GM18909 (cell line): ENCODE data around the gene GLA.

Experiments used
- ATAC-seq: cut with Tn5 transposase; IDR thresholded peaks from one replicate; pipeline ENCODE4 v1.9.1; 2021; ENCODE audit warnings: mild to moderate bottlenecking; ENCODE audit not compliant: unreplicated experiment, poor library complexity

The GLA gene

GRCh38 chrX:101398694-101399093, 9.0 kb downstream of the GLA start:
- ATAC-seq, result no peak

- no peak for ATAC-seq
These were observed 9.9 kb downstream of the GLA start for GRCh38 chrX:101397779-101398178.

DNA sequence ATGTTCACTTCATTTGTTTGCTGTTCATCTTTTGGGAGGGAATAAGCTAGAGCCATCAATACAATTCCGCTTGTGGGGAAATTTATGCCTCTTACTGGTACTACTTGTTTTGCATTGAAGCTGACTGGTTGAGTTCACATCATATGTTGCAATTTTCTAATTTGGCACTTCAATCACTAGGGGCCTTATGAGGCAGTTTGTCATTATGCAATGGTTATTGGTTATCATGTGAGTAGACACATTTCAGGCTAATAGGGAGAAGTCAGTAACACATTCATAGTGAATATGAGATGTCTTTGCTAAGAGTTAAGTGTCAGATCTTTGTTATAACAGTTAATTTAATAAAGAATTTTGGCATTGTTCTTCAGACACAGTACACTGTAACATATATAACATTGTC, 11.9 kb downstream of the GLA start:
- ATAC-seq, result no peak

GRCh38 chrX:101394372-101394771, 13.4 kb downstream of the GLA start:
- no peak for ATAC-seq

DNA sequence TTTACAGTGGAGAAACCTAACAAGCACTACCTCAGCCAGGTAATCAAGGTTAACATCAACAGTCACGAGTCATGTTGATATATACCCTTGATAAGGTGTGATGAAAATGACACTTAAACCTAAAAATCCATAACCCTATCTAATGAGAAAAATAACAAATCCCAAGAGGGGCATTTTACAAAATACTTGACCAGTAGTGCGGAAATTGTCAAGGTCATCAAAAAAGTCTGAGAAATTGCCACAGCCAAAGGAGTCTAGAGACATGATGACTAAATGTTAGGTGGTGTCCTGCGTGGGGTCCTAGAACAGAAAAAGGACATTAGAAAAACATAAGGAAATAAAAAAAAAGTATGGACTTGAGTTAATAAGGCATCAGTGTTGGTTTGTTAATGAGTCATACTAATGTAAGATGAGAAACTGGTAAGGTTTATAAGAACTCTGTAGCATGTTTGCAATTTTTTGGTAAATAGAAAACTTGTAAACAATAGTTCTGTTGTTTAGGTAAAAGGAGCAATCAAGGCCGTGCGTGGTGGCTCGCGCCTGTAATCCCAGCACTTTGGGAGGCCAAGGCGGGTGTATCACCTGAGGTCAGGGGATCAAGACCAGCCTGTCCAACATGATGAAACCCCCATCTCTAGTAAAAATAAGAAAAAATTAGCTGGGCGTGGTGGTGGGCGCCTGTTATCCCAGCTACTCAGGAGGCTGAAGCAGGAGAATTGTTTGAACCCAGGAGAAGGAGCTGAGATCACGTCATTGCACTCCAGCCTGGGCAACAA, 14.0 kb downstream of the GLA start:
- no peak for ATAC-seq

- no peak for ATAC-seq
These were observed 15.9 kb downstream of the GLA start for GRCh38 chrX:101391831-101392230.

DNA sequence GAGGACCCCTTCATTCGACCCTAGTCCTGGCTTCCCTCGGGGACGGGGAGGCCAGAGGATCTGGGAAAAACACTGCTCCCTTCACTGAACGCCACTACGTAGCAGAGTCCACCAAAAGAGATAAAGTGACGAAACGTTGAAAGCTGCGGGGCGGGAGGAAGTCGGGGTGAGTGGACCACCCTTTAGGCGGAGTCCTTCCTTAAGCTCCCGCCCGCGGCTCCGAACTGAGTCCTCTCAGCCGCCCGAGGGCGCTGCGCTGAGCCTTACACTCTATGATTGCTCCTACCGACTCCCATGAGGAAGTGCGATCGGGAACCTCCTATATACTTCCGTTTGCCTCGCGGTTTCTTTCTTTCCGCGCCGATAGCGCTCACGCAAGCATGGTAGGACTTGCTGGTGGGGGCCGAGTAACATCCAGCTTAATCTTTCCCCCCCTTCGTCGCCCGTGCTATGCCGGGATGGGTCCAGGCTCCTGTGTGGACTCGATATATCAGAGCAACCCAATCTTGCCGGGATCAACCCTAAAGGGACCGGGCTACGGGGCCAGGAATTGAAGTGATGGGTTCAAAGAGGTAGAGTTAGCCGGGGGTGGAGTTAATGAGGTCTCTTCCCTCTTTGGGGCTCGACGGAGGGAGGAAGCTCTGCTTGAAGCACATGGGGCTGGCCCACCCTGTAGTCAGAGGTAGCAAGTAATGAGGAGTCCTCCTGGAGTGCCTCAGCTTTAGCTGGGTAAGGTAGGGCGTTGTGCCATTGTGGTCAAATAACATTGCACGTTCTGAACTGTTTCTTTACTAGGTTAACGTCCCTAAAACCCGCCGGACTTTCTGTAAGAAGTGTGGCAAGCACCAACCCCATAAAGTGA, 16.8 kb downstream of the GLA start, which contains the start of gene RPL36A:
TSS of gene RPL36A (plus strand) at position 348 of the 862 bp plus-strand sequence. CDS start at position 381, 33 bp downstream.
- peak; percentile 79 for ATAC-seq

DNA sequence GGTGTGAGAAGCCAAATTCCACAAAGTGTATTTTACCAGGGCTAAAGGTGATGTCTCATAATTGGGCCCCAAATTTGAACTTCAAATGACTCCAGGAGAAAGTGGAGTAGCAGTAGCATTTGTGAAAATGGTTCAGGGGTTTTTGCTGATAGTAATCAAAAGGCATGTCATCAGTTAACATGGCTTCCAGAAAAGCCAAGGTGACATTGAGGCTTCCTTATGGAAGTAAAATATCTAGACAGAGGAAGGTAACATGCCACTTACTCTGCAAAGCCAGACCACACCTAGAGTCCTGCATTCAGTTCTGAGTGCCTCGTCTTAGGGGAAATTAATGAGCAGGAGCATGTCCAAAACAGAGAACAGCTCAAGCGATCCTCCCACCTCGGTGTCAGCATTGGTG, 19.1 kb downstream of the GLA start:
- ATAC-seq, result no peak

DNA sequence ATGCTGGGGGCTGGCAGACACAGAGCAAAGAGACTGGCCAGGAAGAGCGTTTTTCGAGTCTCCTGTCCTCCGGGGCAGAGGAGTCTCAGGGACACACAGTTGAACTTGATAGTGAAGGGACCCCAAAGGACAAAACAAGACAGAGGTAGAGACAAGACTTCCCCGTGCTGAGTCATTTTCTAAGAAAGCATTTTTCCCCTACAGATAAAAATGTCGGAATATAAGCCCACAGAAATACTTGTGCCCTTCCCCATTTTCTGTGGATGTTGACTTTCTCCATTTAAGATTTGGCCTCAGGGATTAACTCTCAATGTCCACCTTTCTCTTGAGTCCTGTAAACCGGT, 21.2 kb downstream of the GLA start:
- no peak for ATAC-seq

DNA sequence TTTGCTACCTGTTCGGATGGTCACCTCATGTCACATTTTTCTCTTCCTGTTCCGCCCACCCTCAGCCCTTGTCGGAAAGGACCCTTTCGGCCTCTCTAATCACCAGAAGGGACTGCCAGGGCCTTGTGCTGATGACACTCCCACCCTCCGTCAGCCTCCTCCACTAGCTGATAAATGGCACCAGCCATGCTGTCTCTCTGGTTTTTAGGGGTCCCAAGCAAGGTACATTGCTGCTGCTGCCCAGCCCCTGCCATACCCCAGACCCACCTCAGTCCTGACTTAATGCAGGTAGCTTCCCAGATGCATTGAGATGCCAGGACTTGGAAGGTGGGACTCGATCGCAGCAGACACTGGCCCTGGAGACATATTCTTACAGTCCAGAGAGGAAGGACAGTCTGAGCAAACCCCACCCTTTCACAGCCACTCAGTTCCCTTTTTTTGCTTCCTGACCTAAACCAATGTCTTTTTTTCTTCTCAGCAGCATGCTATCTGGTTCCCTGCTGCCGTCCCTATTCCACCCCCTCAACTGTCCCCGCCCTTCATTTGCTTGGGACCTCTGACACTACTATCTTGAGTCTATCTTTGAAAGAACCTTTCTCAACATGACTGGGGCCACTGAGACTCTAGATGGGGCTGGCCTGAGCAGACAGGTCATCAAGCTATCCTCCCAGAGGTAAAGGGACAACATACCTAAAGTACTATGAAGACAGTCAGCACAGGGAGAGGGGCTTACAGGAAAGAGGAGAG, 21.8 kb downstream of the GLA start, which contains the start of gene BTK:
TSS of gene BTK (minus strand) at position 397 of the 747 bp plus-strand sequence. CDS start 10,907 bp downstream, outside the sequence.
- peak; percentile 67 for ATAC-seq

DNA sequence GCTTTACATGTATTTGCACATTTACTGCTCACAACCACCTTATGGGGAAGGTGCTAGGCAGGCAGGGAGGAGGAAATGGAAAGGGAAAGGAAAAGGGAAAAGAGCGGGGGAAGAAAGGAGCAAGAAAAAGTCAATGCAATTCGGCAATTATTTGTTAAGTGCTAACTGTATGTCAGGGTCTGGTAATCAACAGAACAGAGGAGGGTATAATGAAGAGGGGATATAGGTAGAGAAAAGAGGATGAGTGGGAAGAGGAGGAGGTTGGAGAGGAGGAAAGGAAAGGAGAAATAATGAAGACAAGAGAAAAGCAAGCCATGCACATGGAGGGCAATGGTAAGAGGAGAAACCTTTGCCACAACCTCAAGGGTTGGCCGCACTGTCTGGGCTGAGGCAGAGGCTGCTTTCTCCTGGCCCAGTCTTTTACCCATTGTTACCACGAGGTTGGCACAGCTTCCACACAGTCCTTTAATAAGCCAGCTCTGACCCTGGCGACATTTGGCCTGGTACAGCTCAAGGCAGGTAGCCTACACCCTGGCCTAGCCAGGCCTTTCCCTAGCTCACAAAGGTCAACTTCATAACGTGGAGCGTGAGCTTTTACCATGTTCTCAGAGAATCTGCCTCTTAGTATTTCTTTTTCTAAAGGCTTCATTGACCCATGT, 22.6 kb downstream of the GLA start:
- ATAC-seq, result no peak

- peak; percentile 72 for ATAC-seq
These were observed 24.0 kb downstream of the GLA start for GRCh38 chrX:101383679-101384205.

DNA sequence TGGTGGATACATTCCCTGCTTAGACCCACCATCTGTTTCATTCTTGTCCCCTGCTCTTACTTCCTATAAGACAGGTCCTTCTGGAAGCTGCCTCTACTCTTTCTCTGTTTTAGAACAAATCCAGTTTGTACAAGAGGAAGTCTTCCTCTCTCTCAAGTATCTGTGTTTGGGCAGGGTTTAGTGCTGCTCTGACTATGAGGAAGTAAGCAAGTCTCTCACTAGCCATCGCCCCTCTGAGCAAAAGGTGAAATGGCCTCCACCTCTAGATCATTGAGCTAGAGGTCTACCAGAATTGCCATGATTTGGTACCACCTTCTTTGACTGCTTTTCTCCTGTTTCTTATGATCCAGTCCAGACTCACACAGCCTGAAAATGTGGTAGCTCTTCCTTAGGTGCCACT, 30.2 kb downstream of the GLA start:
- ATAC-seq, result no peak

DNA sequence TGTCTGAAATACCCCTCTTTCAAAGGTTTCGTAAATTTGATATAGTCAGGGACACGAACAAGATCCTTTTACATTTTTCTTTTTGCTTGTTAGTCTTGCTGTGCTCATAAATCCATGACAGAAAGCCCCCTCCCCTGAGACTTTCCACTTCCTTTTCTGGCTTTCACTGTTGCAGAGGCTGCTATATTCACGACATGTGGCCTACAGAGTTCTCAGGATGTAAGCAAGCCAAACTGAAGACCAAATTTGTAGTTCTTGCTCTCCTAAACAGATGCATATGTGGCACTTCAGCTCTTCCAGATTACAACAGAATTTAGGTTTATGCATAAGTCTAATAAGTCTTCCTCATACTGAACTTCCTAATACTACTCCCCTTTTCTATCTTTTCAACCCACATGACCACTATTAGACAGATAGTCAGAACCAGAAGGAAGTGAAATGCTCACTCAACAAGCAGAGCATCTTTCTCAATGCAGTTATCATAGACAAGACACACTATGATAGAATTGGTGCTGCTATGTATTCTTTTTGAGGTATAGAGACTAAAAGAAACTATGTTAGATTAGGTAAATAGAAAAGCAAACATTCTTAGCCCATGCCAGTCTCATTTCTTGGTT, 36.7 kb downstream of the GLA start:
- peak; percentile 80 for ATAC-seq

DNA sequence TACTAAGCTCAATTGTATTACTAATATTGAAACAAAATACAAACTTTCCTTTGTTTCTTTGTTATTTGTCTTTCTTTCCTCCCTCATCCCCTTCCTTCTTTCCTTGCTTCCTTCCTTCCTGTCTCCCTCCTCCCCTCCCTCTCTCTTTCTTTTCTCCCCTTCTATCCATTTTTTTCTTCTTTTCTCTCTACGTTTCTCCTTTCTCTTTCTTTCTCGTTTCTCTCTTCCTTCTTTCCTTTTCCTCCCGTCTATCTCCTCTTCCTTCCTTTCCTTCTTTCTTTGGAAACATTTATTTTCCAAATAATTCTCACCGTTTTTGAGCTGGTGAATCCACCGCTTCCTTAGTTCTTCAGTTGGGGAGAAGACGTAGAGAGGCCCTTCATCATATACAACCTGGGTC, 38.0 kb downstream of the GLA start:
- ATAC-seq, result no peak

- ATAC-seq, result no peak
These were observed 38.9 kb downstream of the GLA start for GRCh38 chrX:101368800-101369199.

DNA sequence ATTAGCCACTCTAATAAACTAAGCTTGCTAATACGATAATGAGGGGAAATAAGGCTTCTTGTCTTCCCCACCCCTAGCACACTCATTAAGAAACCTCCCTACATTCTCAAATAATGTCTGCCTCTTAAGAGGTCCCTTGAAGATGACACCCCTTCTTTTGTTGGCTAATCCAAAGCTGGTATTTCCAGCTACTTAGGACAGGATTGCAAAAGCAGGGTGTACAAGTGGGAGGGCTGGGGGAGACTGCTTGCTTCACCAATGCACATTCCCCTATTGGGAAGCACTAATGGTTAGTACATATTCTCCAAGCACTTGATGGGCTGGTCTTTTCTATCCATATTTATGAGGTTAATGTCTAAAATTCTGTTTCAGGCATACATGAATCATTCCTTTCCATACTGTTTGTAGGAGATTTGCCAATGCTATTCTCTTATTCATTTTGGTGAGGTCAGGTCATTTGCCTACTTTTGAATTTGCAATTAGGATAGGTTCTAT, 42.4 kb downstream of the GLA start:
- no peak for ATAC-seq

- ATAC-seq, result no peak
These were observed 45.0 kb downstream of the GLA start for GRCh38 chrX:101362757-101363156.

- ATAC-seq, result no peak
These were observed 45.6 kb downstream of the GLA start for GRCh38 chrX:101362116-101362515.
